ENCODE data around the gene TRNAU1AP. TPM values are rescaled to one million over a fixed set of nuclear protein-coding genes. Genes with fewer than 3 reads are reported as not detected.
A peak's percentile ranks its signal among the peaks of the same experiment; 100 is the strongest.

The TRNAU1AP gene
- total and polyA plus RNA-seq, 10 of the 15 experiments (the other 5 are each of a cell fraction or from before 2014, with no cell fraction given) = 24.3 to 67.0 (median 31.8) TPM

DNA sequence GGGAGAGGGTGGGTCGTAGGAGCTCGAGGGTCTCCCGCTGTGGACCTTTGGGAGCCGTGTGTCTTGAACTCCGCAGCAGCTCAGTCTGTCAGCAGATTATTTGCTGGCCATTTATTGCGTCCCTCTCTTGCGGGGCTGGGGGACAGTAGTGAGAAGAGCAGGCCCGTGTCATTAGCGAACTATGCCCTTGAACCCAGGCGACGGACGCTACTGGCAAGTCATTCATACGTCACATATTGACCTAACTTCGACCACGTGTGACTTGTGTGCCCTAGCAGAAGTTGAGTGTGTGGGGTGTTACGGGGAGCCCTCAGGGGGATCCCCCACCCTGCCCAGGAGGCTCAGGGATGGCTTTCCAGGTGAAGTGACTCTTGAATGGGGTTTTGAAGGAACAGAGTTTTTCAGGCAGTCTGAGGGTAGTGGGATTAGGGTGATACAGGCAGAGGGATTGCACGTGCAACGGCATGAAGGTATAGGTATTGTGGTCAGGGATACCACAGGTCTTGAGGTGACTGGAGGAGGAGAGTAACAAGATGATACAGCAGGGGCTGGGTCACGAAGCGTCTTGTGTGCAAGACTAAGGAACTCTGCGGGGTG is 34.0 kb upstream of the TRNAU1AP start (continued):
- TF ChIP-seq CREM (IDR thresholded peaks at IDR 0.05; ENCODE audit: low read depth) = peak; percentile 67; the same call in 1 of the 2 replicates
- no peak for TF ChIP-seq SREBF1 (IDR thresholded peaks at IDR 0.05; ENCODE audit: low read length)
- 0 out of 2 replicates have a peak, but pooled peaks have one; percentile 62 for TF ChIP-seq HDGF (IDR thresholded peaks at IDR 0.05)
- TF ChIP-seq FOXK2 (IDR thresholded peaks at IDR 0.05) = peak; percentile 46; the same call in 1 of the 2 replicates
- no peak for TF ChIP-seq STAT1 (conservative IDR thresholded peaks at IDR 0.05)
- no peak for TF ChIP-seq POLR2A (IDR thresholded peaks at IDR 0.05; ENCODE audit: low read depth, low read length)
- TF ChIP-seq NR2C2 (IDR thresholded peaks at IDR 0.05; ENCODE audit: borderline replicate concordance, control insufficient read depth, insufficient read length, low read depth) = no peak
- TF ChIP-seq, protein P1, sequence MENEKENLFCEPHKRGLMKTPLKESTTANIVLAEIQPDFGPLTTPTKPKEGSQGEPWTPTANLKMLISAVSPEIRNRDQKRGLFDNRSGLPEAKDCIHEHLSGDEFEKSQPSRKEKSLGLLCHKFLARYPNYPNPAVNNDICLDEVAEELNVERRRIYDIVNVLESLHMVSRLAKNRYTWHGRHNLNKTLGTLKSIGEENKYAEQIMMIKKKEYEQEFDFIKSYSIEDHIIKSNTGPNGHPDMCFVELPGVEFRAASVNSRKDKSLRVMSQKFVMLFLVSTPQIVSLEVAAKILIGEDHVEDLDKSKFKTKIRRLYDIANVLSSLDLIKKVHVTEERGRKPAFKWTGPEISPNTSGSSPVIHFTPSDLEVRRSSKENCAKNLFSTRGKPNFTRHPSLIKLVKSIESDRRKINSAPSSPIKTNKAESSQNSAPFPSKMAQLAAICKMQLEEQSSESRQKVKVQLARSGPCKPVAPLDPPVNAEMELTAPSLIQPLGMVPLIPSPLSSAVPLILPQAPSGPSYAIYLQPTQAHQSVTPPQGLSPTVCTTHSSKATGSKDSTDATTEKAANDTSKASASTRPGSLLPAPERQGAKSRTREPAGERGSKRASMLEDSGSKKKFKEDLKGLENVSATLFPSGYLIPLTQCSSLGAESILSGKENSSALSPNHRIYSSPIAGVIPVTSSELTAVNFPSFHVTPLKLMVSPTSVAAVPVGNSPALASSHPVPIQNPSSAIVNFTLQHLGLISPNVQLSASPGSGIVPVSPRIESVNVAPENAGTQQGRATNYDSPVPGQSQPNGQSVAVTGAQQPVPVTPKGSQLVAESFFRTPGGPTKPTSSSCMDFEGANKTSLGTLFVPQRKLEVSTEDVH (IDR thresholded peaks at IDR 0.05; ENCODE audit: low read depth, partially characterized antibody) = no peak
- TF ChIP-seq, protein P2, sequence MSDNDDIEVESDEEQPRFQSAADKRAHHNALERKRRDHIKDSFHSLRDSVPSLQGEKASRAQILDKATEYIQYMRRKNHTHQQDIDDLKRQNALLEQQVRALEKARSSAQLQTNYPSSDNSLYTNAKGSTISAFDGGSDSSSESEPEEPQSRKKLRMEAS (IDR thresholded peaks at IDR 0.05; ENCODE audit: low read depth, low read length) = peak; percentile 24; the same call in 1 of the 2 replicates
- TF ChIP-seq ZSCAN29 (IDR thresholded peaks at IDR 0.05) = no peak
- no peak for TF ChIP-seq POLR2AphosphoS2 (IDR thresholded peaks at IDR 0.05; ENCODE audit: low read depth, low read length)
- TF ChIP-seq MEF2B (IDR thresholded peaks at IDR 0.05; ENCODE audit: partially characterized antibody, poor library complexity, severe bottlenecking) = peak; percentile 31
- TF ChIP-seq SMAD1 (IDR thresholded peaks at IDR 0.05; ENCODE audit: low read depth, partially characterized antibody) = no peak
- no peak for TF ChIP-seq HCFC1 (IDR thresholded peaks at IDR 0.05; ENCODE audit: low read length)
- peak; percentile 61; the same call in 1 of the 2 replicates for TF ChIP-seq ATF7 (IDR thresholded peaks at IDR 0.05; ENCODE audit: low read depth)
- peak; percentile 66 to 68 for TF ChIP-seq IKZF2 (IDR thresholded peaks at IDR 0.05)
- no peak for TF ChIP-seq KDM1A (IDR thresholded peaks at IDR 0.05; ENCODE audit: borderline replicate concordance)
- no peak for TF ChIP-seq CHD1 (IDR thresholded peaks at IDR 0.05; ENCODE audit: low read depth, low read length)
- TF ChIP-seq RELA (IDR thresholded peaks at IDR 0.05; ENCODE audit: borderline replicate concordance, partially characterized antibody) = no peak
- 0 out of 2 replicates have a peak, but pooled peaks have one; percentile 27 for TF ChIP-seq JUNB (IDR thresholded peaks at IDR 0.05)
- TF ChIP-seq, protein P3, sequence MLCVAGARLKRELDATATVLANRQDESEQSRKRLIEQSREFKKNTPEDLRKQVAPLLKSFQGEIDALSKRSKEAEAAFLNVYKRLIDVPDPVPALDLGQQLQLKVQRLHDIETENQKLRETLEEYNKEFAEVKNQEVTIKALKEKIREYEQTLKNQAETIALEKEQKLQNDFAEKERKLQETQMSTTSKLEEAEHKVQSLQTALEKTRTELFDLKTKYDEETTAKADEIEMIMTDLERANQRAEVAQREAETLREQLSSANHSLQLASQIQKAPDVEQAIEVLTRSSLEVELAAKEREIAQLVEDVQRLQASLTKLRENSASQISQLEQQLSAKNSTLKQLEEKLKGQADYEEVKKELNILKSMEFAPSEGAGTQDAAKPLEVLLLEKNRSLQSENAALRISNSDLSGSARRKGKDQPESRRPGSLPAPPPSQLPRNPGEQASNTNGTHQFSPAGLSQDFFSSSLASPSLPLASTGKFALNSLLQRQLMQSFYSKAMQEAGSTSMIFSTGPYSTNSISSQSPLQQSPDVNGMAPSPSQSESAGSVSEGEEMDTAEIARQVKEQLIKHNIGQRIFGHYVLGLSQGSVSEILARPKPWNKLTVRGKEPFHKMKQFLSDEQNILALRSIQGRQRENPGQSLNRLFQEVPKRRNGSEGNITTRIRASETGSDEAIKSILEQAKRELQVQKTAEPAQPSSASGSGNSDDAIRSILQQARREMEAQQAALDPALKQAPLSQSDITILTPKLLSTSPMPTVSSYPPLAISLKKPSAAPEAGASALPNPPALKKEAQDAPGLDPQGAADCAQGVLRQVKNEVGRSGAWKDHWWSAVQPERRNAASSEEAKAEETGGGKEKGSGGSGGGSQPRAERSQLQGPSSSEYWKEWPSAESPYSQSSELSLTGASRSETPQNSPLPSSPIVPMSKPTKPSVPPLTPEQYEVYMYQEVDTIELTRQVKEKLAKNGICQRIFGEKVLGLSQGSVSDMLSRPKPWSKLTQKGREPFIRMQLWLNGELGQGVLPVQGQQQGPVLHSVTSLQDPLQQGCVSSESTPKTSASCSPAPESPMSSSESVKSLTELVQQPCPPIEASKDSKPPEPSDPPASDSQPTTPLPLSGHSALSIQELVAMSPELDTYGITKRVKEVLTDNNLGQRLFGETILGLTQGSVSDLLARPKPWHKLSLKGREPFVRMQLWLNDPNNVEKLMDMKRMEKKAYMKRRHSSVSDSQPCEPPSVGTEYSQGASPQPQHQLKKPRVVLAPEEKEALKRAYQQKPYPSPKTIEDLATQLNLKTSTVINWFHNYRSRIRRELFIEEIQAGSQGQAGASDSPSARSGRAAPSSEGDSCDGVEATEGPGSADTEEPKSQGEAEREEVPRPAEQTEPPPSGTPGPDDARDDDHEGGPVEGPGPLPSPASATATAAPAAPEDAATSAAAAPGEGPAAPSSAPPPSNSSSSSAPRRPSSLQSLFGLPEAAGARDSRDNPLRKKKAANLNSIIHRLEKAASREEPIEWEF (IDR thresholded peaks at IDR 0.05; ENCODE audit: insufficient replicate concordance, low read depth, low read length) = no peak
- TF ChIP-seq, protein P4, sequence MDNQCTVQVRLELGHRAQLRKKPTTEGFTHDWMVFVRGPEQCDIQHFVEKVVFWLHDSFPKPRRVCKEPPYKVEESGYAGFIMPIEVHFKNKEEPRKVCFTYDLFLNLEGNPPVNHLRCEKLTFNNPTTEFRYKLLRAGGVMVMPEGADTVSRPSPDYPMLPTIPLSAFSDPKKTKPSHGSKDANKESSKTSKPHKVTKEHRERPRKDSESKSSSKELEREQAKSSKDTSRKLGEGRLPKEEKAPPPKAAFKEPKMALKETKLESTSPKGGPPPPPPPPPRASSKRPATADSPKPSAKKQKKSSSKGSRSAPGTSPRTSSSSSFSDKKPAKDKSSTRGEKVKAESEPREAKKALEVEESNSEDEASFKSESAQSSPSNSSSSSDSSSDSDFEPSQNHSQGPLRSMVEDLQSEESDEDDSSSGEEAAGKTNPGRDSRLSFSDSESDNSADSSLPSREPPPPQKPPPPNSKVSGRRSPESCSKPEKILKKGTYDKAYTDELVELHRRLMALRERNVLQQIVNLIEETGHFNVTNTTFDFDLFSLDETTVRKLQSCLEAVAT (IDR thresholded peaks at IDR 0.05) = peak; percentile 85
- TF ChIP-seq YBX1 (IDR thresholded peaks at IDR 0.05) = no peak
- TF ChIP-seq PAX8 (IDR thresholded peaks at IDR 0.05) = no peak

All from GM12878 (cell line).